Activated CD8-positive, alpha-beta memory T cell treated with anti-CD3 and anti-CD28 coated beads, Interleukin-2, amount 50 U/mL, for 48 hours (primary cell): ENCODE data around the gene GNPDA1.
A peak's percentile ranks its signal among the peaks of the same experiment; 100 is the strongest.

ENCODE experiments used
- DNase-seq: peaks from one replicate; pipeline ENCODE4 v3.0.0-alpha.2; 2020

GNPDA1 gene

DNA sequence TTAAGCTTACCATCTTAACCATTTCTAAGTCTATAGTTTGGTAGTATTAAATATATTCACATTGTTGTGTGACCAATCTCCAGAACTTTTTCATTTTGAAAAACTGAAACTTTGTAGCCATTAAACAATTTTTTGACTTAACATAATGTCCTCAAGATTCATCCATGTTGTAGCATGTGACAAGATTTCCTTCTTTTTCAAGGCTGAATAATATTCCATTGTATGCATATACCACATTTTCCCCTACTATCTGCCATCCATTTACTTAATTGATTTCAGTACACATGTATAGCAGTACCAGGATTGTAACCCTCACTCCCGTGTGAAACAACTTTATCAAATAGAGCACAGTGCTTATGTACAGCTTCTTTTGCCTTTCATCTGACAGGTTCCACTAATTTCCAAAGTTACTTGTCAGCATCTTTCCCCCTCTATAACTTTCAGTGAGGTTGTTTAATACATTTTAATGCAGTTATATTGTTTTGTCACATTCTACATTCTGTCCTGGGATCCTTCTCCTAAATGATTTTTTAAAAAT is 7.4 kb upstream of the GNPDA1 start:
- no peak for DNase-seq

DNA sequence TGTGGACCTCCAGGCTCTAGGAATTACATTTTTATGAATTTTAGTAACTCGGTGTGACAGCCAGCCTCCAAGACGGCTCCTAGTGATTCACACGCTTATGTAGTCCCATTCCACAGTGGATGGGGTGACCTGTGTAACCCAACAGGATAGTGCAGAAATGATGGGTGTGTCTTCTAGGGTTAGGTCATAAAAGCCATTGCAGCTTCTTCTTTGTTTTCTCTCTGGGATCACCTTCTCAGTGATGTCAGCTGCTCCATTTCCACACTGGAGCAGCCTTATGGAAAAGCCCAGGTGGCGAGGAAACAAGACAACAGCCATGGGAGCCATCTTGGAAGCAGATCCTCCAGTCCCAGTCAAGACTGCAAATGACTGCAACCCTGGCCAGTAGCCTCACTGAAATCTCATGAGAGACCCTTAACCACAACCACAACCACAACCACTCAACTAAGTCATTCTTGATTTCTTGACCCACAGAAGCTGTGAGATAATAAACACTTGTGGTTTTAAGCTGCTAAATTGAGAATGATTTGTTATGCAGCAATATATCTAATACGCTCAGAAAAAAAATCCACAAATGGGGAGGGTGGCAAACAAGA is 5.1 kb upstream of the GNPDA1 start:
- peak; percentile 67 for DNase-seq

GRCh38 chr5:142016556-142016955 is 3.7 kb upstream of the GNPDA1 start:
- peak; percentile 66 for DNase-seq

- peak; percentile 70 for DNase-seq
Observed at GRCh38 chr5:142015781-142016533, 3.1 kb upstream of the GNPDA1 start.

DNA sequence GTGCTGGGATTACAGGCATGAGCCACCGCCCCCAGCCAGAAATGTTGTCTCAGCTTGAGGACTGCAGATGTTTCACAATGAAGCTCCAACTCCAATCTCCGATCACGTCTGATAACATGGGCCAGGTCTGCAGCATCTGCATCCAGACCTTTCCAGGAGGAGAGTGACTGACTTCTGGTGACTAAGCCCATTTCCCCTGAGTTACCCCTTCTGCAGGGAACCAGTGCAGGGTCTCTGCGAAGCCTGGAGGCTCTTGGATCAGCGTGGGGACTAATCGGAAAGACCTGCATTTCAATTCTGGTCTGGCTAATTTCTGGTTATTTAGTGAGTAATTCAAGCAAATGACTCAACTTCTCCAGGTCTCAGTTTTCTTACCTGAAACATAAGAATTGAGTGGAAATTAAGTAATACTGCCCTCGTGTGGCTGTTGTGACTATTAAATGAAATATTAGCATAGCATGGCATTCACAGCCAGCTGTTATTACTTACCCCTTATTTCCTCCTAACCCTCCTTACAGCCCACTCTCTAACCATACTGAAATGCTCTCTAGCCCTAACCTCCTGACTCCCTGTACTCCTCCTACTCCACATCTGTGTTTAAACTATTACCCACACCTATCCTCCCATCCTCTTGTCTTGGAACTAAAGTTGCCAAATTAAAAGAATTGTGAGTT is 2.2 kb upstream of the GNPDA1 start:
- peak; percentile 73 for DNase-seq

DNA sequence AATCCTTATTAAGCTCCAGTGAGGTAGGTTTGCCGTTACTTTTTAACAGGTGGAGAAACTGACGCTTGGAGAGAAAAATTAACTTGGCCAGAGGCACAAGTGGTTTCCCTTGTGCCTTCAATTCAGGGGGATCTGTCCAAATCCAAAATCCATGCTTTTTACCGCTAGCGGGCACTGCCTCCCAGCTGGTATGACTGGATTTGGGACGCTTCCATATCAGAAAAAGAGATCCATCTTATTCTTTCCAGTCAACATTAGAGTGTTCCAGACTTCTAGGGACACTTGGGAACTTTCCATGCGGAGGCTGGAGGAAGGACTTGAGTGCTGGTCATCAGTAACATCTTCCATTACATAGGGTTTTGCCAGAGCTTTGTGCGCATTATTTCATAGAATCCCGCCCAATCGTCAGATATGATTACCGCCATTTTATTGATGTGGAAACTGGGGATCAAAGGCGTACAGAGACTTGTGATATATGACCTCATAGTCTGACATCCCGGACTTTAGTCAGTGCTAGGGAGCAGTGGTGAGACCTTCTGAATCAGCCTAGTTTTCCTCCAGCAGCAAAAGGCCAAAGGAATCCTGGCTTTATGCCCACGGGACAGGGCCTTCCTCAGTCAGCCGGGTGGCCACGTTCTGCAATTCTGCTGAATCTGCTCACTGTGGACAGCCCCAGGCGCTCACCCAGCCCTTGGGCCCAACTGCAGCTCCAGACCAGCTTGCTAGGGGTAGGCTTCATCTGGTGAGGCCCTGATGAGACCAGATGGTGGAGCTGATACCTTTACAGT is 1.1 kb upstream of the GNPDA1 start:
- peak; percentile 65 for DNase-seq

GRCh38 chr5:142012186-142012785 is 541 bp downstream of the GNPDA1 start:
- DNase-seq: peak; percentile 85

DNA sequence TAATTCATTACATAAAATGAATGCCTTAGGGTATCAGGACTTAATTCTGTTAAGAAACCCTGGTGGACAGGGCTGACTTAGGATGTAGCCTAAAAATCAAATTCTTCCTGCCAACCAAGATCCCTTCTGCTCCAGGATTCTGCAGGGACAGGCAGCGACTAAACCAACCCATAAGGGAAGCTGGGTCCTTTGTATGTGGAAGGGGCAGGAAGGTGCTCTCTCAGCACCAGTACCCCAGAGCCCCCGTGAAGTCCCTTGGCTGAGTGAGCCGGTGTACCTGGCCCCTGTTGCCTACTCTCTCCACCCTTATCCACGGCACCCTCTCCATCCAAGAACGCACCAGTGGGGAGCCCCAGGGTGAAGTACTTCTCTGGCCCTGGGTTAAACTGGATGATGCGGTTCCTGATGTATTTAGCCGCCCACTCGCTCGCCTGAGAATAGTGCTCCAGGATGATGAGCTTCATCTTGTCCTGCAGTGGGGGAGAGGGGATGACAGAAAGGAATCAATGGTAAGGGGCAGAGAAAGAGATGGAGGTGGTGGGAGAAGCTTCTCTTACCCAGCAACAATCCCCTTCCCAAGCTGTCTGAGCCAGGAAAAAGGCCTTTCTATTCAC is 1.1 kb downstream of the GNPDA1 start:
- no peak for DNase-seq

GRCh38 chr5:142009886-142010285 is 2.9 kb downstream of the GNPDA1 start:
- DNase-seq: no peak

DNA sequence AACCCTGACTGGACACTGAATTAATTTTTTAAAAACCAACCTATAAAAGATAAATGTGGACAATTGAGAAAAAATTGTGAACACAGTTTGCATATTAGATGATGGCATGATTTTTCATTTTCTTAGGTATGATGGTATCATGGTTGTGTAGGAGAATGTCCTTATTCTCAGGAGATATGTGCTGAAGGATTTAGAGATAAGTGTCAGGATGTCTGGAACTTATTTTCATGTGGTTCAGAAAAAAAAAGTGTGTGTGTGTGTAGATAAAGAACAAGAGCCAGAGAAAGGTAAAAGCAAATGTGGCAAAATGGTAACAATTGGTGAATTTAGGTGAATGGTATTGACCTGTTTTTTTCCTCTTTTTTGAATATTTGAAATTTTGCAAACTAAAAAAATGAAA is 4.0 kb downstream of the GNPDA1 start:
- no peak for DNase-seq

DNA sequence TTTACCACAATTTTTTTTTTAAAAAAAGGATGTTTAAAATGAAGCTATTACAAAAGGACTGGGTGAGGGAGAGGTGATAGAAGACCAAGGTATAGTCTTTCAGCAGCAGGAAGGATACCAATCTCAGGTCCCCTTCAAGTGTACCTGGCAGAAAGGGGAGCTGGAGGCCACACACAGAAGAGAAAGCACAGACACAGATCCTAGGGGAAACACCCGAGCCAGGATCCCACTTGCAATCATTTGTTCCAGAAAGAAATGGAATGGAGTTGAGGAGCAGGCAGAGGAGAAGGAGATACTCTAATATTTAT is 5.6 kb downstream of the GNPDA1 start:
- DNase-seq: no peak

DNA sequence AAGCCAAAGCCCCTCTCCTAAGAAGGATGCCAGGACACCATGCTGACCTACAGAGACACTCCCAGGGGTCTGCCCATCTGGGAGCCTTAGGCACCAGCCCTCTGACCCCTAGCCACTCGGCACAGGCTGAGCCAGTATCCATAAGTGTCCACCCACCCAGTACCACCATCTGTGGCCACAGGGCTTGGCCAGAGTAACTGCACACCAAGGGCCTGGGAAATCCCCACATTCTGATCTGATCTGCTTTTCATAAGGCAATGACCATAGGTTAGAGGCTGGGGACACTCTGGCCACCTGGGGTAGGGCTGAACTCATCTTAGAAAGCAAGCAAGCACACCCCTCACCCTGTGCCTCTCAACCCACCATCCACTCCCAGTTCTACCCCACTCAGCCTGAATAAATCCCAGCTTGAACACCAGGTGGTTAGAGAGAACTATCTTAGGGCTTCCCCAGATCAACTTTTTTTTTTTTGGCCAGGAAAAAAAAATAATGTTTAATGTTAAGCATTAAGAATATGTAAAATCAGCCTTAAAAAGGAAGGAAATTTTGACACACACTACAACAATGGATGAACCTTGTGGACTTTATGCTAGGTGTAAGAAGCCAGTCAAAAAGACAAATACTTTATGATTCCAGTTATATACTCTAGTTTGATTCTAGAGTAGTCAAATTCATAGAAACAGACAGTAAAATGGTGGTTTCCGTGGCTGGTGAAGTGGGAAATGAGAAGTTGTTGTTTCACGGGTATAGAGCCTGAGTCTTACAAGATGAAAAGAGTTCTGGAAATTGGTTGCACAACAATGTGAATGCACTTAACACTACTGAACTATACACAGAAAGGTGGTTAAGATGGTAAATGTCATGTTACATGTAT is 6.2 kb downstream of the GNPDA1 start:
- DNase-seq: no peak

- no peak for DNase-seq
Observed at GRCh38 chr5:142003266-142003800, 9.5 kb downstream of the GNPDA1 start.

DNA sequence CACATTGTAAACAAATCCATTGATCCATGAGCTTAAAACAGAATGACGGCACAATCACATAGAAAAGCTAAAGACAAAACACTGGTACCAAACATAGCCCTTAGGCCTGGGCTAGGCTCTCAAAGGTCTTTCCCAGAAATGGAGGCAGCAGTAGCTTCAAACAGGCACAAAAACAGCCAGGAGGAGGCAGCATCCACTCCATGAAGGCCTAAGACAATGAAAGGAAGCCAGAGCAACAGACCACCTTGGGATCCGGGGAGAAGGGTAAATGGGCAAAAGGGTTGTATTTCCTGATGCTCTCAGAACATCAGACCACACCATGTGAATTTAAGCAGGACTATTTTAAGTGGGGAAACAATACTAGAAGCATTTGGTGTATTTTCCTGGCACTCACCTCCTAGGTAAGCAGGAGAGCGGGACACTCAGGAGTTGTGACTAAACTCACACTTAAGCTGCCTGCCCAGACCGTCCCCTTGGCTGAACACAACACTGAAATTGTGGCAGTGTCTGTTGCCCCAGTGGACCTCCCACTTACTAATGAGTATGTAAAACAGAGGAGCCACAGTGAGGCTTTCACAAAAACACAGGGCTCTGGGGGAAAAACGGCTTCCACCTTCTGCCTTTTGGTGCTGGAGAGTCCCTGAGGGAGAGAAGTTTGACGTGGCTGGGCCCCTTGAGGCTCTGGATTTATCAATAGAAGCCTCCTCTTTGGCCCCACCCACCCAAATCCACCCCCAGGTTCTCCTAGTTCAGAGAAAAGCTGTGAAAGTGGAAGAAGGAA is 11.9 kb downstream of the GNPDA1 start:
- DNase-seq: no peak

- DNase-seq: no peak
Observed at GRCh38 chr5:142000173-142000572, 12.7 kb downstream of the GNPDA1 start.

GRCh38 chr5:141997358-141997960 is 15.4 kb downstream of the GNPDA1 start:
- DNase-seq: no peak

GRCh38 chr5:141995656-141996055 is 17.2 kb downstream of the GNPDA1 start:
- DNase-seq: no peak

GRCh38 chr5:141994511-141995136 is 18.2 kb downstream of the GNPDA1 start:
- DNase-seq: no peak

DNA sequence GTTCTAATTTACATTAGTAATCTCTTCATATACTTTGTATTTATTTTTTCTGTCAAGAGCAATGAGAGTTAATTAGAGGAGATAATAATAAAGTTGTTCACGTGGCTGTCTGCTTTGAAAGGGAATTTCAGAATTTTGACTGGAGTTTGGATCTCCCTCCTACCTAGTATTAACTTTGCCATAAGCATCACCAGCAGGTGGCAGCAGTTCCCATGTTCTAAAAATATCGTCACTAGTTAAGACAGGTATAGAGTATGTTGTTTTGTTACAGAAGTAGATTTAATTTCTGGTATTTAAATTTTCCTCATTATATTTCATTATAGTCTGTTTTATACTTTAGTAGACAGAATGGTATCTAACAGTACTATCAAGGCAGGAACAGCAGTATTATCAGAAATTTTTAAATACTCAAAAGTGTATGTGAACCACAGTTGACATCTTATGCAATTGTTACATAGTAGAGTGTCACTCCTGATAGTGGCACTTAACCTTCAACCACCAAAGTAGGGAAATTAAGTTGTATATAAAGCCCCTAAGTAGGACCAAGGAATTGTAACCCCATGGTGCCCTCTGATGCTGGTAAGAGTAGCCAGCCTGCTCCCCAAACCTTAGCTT is 20.4 kb downstream of the GNPDA1 start:
- peak; percentile 88 for DNase-seq
